NCI-H2107 (cell line): Measurements from ENCODE around the gene SEC14L1.
"Not testable (repeated sequence)": the region's sequence is repeated elsewhere in the genome, so short reads cannot be mapped to it uniquely, and the experiment has no call there.

Experiments used
- DNase-seq: peaks from one replicate; lab custom pipeline; 2025; lab: John Stamatoyannopoulos, UW

The SEC14L1 gene

GRCh38 chr17:77140878-77141767 is at the start of gene SEC14L1:
TSS of gene SEC14L1 (plus strand) at chr17:77140969. CDS start at chr17:77143597, 2,628 bp downstream.
- DNase-seq: no peak

GRCh38 chr17:77092025-77092424 is 48.7 kb upstream of the SEC14L1 start:
- no peak for DNase-seq

- DNase-seq: no peak
Measured at GRCh38 chr17:77095461-77095860, 45.3 kb upstream of the SEC14L1 start.

- DNase-seq: no peak
Measured at GRCh38 chr17:77096570-77097214, 44.1 kb upstream of the SEC14L1 start.

GRCh38 chr17:77097631-77098180 is 43.1 kb upstream of the SEC14L1 start:
- no peak for DNase-seq

- no peak for DNase-seq
Measured at GRCh38 chr17:77098884-77099545, 41.8 kb upstream of the SEC14L1 start.

GRCh38 chr17:77099997-77100396 is 40.8 kb upstream of the SEC14L1 start:
- DNase-seq: no peak

- no peak for DNase-seq
Measured at GRCh38 chr17:77101521-77102410, 39.0 kb upstream of the SEC14L1 start.

GRCh38 chr17:77102411-77103134 is 38.2 kb upstream of the SEC14L1 start:
- DNase-seq: not testable (repeated sequence)

- no peak for DNase-seq
Measured at GRCh38 chr17:77105706-77106105, 35.1 kb upstream of the SEC14L1 start.

- DNase-seq: peak; percentile 61
Measured at GRCh38 chr17:77106874-77107358, 33.9 kb upstream of the SEC14L1 start.

GRCh38 chr17:77107506-77108433 is 33.0 kb upstream of the SEC14L1 start:
- no peak for DNase-seq

GRCh38 chr17:77109159-77109759 is 31.5 kb upstream of the SEC14L1 start:
- DNase-seq: no peak

- DNase-seq: no peak
Measured at GRCh38 chr17:77109764-77110359, 30.9 kb upstream of the SEC14L1 start.

- DNase-seq: not testable (repeated sequence)
Measured at GRCh38 chr17:77111165-77111933, 29.4 kb upstream of the SEC14L1 start.

- DNase-seq: no peak
Measured at GRCh38 chr17:77111934-77112296, 28.9 kb upstream of the SEC14L1 start.

GRCh38 chr17:77115510-77115909 is 25.3 kb upstream of the SEC14L1 start:
- DNase-seq: no peak

GRCh38 chr17:77115947-77116346 is 24.8 kb upstream of the SEC14L1 start:
- DNase-seq: no peak
